SIG-M5 treated with dmso at 0.1 percent for 504 hours (cell line): ENCODE data around the gene H6PD.

Source experiments
- DNase-seq: peaks from one replicate; lab custom pipeline; 2025; ENCODE audit not compliant: unreplicated experiment; lab: John Stamatoyannopoulos, UW

Gene H6PD

GRCh38 chr1:9253453-9254105, 19.0 kb downstream of the H6PD start:
- DNase-seq: no peak

DNA sequence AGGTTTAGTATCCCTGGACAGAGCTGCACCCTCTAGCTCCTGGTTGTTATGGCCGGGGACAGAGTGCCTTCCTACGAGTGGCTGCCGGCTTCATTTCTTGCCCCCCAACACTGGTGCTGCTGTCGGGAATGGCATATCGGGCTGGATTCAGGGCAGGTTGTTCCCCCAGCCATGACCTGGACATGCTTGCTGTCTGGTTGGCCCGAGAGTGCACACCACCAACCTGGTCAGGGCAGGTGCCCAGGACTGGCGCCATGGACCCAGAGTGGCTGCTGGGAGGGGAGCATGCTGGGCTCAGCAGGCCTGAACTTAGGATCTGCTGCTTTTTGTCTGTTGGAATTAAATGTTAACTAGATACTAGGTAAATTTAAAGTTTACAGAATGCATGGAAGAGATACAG, 21.8 kb downstream of the H6PD start:
- no peak for DNase-seq

GRCh38 chr1:9257851-9258250, 23.3 kb downstream of the H6PD start:
- no peak for DNase-seq

DNA sequence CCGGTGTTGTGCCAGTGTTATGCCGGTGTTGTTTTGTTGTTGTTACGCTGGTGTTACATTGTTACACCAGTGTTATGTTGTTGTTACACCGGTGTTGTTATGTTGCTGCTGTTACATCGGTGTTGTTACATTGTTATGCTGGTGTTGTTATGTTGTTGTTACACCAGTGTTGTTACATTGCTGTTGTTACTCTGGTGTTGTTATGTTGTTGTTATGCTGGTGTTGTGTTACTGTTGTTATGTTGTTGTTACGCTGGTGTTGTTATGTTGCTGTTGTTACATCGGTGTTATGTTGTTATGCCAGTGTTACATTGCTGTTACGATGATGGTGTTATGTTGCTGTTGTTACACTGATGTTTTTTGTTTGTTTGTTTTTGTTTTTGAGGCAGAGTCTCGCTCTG, 24.1 kb downstream of the H6PD start:
- no peak for DNase-seq

DNA sequence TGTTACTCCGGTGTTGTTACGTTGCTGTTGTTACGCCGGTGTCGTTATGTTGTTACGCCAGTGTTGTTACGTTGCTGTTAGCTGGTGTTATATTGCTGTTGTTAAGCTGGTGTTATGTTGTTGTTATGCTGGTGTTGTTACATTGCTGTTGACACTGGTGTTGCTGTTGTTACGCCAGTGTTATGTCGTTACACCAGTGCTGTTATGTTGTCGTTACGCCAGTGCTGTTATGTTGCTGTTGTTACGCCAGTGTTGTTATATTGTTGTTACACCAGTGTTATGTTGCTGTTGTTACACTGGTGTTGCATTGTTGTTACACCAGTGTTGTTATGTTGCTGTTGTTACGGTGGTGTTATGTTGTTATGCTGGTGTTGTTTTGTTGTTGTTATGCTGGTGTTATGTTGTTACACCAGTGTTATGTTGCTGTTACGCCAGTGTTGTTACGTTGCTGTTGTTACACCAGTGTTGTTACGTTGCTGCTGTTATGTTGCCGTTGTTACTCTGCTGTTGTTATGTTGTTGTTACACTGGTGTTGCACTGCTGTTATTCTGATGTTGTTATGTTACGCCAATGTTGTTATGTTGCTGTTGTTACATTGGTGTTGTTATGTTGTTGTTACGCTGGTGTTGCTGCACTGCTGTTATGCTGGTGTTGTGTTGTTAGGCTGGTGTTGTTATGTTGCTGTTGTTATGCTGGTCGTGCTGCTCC, 25.6 kb downstream of the H6PD start:
- no peak for DNase-seq

GRCh38 chr1:9261496-9261895, 26.9 kb downstream of the H6PD start:
- no peak for DNase-seq

- no peak for DNase-seq
These were observed 27.8 kb downstream of the H6PD start for GRCh38 chr1:9262096-9262986.

DNA sequence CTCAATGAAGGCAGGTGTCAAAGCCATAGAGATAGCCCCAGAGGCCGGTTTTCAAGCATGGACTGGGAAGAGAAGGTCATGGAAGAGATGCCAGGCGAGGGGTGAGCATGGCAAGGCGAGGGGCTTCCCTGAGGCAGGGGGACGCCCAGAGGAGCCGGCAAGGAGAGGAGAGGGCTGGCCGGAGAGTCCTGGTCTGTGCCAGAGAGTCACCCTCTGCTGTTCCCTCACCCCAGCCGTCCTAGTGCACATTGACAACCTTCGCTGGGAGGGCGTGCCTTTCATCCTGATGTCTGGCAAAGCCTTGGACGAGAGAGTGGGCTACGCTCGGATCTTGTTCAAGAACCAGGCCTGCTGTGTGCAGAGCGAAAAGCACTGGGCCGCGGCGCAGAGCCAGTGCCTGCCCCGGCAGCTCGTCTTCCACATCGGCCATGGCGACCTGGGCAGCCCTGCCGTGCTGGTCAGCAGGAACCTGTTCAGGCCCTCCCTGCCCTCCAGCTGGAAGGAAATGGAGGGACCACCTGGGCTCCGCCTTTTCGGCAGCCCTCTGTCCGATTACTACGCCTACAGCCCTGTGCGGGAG, 28.8 kb downstream of the H6PD start:
- DNase-seq: no peak

DNA sequence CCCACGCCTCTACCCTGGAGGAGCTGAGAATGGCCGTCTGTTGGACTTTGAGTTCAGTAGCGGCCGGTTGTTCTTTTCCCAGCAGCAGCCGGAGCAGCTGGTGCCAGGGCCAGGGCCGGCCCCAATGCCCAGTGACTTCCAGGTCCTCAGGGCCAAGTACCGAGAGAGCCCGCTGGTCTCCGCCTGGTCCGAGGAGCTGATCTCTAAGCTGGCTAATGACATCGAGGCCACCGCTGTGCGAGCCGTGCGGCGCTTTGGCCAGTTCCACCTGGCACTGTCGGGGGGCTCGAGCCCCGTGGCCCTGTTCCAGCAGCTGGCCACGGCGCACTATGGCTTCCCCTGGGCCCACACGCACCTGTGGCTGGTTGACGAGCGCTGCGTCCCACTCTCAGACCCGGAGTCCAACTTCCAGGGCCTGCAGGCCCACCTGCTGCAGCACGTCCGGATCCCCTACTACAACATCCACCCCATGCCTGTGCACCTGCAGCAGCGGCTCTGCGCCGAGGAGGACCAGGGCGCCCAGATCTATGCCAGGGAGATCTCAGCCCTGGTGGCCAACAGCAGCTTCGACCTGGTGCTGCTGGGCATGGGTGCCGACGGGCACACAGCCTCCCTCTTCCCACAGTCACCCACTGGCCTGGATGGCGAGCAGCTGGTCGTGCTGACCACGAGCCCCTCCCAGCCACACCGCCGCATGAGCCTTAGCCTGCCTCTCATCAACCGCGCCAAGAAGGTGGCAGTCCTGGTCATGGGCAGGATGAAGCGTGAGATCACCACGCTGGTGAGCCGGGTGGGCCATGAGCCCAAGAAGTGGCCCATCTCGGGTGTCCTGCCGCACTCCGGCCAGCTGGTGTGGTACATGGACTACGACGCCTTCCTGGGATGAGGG, 29.7 kb downstream of the H6PD start:
- DNase-seq: no peak

GRCh38 chr1:9265037-9265436, 30.5 kb downstream of the H6PD start:
- DNase-seq: no peak

DNA sequence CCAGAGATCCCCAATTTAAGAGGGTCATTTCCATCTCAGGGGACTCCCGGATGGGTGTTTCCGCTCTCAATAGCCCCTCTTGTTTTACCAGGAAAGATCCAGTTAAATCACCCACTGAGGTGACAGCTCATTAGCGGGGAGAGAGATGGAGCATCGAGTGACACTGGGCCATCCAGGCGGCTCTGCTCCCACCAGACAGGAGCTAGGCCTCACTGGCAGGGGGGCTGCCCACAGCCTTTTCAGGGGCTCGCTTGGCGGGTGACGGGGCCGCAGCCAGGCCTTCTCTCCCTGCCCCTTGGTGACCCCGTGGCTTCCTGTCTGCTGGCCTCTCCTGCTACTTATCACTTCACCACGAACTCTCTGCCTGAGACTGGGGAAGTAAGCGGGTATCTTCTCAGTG, 31.4 kb downstream of the H6PD start:
- no peak for DNase-seq

DNA sequence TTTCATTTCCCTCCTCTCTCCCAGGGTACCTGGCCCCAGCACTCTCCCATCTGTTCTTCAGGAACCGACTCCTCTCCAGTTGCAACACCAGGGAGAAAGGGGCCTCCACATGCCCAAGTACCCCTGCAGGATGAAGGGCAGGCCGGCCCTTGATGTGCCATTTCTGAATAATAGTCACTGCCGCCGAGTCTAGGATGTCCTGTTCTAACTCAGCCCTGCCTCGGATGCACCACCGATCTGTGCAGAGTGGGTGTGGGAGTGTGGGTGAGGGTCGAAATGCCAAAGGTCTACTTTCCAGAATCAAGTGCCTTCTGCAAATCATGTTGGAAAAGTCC, 32.7 kb downstream of the H6PD start:
- no peak for DNase-seq

GRCh38 chr1:9267827-9268581, 33.4 kb downstream of the H6PD start:
- no peak for DNase-seq

DNA sequence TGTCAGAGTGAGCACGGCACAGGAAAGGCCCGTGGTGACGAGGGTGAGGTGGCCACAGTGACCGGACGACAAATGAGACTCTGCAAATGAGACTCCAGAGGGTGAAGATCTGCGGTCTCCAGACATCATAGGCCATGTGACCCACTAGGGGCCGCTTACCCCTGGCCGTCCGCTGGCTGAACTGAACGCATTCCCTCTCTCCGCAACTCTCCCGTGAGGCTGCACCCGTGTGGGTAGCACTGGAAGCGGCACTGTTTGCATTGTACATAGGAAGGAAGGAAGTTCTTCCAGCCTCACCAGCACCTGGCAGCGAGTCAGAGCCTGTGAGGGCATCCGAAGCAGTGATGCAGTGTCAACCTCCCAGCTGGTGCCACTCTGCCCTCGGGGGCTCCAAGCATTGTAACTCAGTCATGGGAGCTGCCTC, 34.5 kb downstream of the H6PD start:
- DNase-seq: no peak

GRCh38 chr1:9269721-9270120, 35.1 kb downstream of the H6PD start:
- no peak for DNase-seq

DNA sequence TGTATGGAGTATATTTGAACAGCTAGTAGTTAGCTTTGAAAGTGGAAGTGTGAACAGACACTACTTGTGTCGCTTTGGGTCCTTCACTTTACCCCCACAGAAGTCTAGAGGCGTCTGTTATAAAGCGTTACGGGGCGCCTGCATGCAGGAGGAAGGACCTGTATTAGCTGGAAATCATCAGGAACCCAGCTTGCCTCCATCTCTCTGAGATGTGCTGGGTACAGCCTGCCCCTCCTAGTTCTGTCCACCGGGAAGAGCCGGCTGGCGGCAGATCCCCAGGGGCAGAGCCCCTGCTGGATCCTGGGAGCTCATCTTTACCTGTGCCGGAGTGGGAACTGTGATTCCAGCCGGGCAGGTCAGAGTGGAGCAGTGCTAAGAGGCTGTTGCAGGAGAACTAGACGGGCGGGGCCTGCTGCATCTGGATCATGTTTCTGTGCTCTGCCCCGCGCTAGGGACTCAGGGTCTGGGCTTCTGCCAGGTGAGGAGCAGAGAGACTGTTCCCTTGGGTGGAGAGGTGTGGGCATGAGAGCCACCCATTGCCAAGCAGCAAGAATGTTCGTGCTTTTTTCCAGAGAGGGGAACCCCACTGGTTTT, 35.8 kb downstream of the H6PD start:
- DNase-seq: no peak

GRCh38 chr1:9271283-9271682, 36.7 kb downstream of the H6PD start:
- DNase-seq: no peak

DNA sequence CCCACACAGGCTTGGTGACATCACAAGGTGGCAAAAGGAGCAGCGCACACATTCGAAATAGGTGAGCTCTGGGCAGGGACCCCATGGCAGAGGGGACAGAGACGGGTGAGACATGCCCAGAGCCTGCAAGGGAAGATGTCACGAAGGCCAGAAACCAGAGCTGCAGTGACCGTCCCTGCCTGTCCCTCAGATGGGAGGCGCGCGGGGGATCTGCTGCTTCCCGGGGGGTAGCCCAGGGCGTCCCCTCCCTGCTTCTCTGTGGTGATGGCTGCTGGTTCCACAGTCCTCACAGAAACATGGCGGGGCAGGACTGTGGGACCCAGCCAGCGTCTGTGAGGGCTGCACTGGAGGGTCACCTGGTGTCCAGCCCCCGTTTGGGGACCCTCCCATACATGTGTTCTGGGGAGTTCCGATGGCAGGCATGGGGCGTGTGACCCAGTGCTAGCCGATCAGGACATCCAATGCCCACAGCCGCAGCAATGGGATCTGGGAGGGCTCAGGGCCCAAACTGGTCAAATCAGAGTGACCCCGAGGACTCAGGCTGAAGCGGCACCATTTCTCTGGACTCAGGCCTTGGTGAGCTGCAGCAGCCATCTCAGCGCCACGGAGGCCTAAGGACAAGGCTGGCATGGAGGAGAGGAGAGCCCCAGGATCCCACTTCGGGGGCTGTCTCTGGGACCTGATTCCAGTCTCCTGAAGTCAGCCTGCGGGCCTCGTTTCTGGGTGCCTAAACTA, 37.5 kb downstream of the H6PD start:
- no peak for DNase-seq

DNA sequence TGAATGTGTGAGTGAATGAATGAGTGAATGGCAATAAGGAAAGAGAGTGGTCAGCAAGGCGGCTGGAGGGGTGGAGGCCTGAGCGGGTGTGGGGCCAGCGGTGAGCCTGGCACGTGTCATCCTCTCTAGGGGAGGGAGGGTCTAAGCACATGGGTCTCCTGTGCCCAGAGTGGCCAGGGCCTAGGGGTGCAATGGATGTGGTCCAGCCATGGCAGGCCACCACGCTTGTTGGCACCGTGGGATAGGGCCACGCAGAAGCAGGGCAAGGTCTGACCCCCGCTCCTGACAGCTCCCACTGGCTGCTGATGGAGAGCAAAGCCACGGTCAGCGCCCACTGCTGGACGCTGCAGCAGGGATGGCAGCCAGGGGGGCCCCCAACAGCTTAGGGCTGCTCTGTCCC, 38.6 kb downstream of the H6PD start:
- DNase-seq: no peak
